ENCODE measurements around the gene DNAH6.

Gene DNAH6

GRCh38 chr2:84854850-84855249, 338.6 kb downstream of the DNAH6 start:
- Histone ChIP-seq H3K79me1 (replicated peaks; ENCODE audit: low read length, poor library complexity, severe bottlenecking) (no peaks in the 10 kb centered on the region), H3K9me3 (ENCODE audit: control insufficient read depth, low read length) (no peaks in the 10 kb centered on the region), H4K8ac (ENCODE audit: low read length) (no peak overlapping the region), H2AFZ (ENCODE audit: low read depth, low read length) (no peak overlapping the region), H3K4ac (ENCODE audit: low read depth in 1 of 2, low read length in 2 of 2) (no peak overlapping the region), H3K27me3 (ENCODE audit: control insufficient read depth in 1 of 2, insufficient read depth in 1 of 2, low read length in 2 of 2) (peaks cover 0 to 14% of the 10 kb centered on the region in 2 experiments), H3K9ac (ENCODE audit: low read length) (no peak overlapping the region), H3K4me3 (ENCODE audit: insufficient read depth in 1 of 2, low read depth in 1 of 2, low read length in 2 of 2) (no peak overlapping the region), H2BK12ac (ENCODE audit: low read length in 2 of 2) (no peak overlapping the region), H4K91ac (ENCODE audit: low read length) (no peak overlapping the region), H3K18ac (ENCODE audit: low read depth in 1 of 2, low read length in 2 of 2) (no peak overlapping the region), H2BK120ac (ENCODE audit: low read depth, low read length) (no peak overlapping the region), H3K23ac (ENCODE audit: low read length in 2 of 2) (no peak overlapping the region), H2BK15ac (ENCODE audit: low read depth, poor library complexity, severe bottlenecking) (no peak overlapping the region), H3K36me3 (ENCODE audit: control insufficient read depth in 1 of 2, insufficient read depth in 2 of 2, low read depth in 1 of 2, low read length in 2 of 2) (no peaks in the 10 kb centered on the region), H3K4me1 (ENCODE audit: control insufficient read depth, insufficient read depth, low read depth, low read length) (no peaks in the 10 kb centered on the region), H3K4me2 (ENCODE audit: low read length, poor library complexity, severe bottlenecking) (no peak overlapping the region), H2AK5ac (ENCODE audit: low read length, severe bottlenecking) (no peak overlapping the region), H2BK5ac (ENCODE audit: low read depth, low read length, poor library complexity, severe bottlenecking) (no peak overlapping the region), H3K27ac (ENCODE audit: low read length, poor library complexity, severe bottlenecking) (no peak overlapping the region), H3K14ac (ENCODE audit: low read length in 2 of 2) (no peak overlapping the region)
- 69% methylated on average over 4 of the region's 4 CpGs for WGBS
- no peak for DNase-seq

- no peak overlapping the region for H3K4ac ChIP-seq (ENCODE audit: low read depth in 1 of 2, low read length in 2 of 2)
- H2BK15ac ChIP-seq (ENCODE audit: low read depth, poor library complexity, severe bottlenecking), result no peak overlapping the region
- WGBS, result 0% methylated on average over 1 of the region's 11 CpGs
Observed at GRCh38 chr2:84855731-84856130, 339.4 kb downstream of the DNAH6 start.

GRCh38 chr2:84856787-84857186, 340.5 kb downstream of the DNAH6 start:
- H3K4ac ChIP-seq (ENCODE audit: low read depth in 1 of 2, low read length in 2 of 2), result no peak overlapping the region
- 67% methylated on average over 5 of the region's 6 CpGs for WGBS

More at GRCh38 chr2:84855731-84856130, 339.4 kb downstream of the DNAH6 start:
- Histone ChIP-seq H3K4me1 (ENCODE audit: control insufficient read depth, insufficient read depth, low read depth, low read length) (no peaks in the 10 kb centered on the region), H2BK120ac (ENCODE audit: low read depth, low read length) (no peak overlapping the region), H2AFZ (ENCODE audit: low read depth, low read length) (no peak overlapping the region), H3K23ac (ENCODE audit: low read length in 2 of 2) (no peak overlapping the region), H3K9ac (ENCODE audit: low read length) (no peak overlapping the region), H3K4me3 (ENCODE audit: insufficient read depth in 1 of 2, low read depth in 1 of 2, low read length in 2 of 2) (no peak overlapping the region), H3K27me3 (ENCODE audit: control insufficient read depth in 1 of 2, insufficient read depth in 1 of 2, low read length in 2 of 2) (peaks cover 0 to 14% of the 10 kb centered on the region in 2 experiments), H3K36me3 (ENCODE audit: control insufficient read depth in 1 of 2, insufficient read depth in 2 of 2, low read depth in 1 of 2, low read length in 2 of 2) (no peaks in the 10 kb centered on the region), H4K91ac (ENCODE audit: low read length) (no peak overlapping the region), H2BK5ac (ENCODE audit: low read depth, low read length, poor library complexity, severe bottlenecking) (no peak overlapping the region), H3K18ac (ENCODE audit: low read depth in 1 of 2, low read length in 2 of 2) (no peak overlapping the region), H3K14ac (ENCODE audit: low read length in 2 of 2) (no peak overlapping the region), H3K9me3 (ENCODE audit: control insufficient read depth, low read length) (no peaks in the 10 kb centered on the region), H2BK12ac (ENCODE audit: low read length in 2 of 2) (no peak overlapping the region), H4K8ac (ENCODE audit: low read length) (no peak overlapping the region), H3K27ac (ENCODE audit: low read length, poor library complexity, severe bottlenecking) (no peak overlapping the region), H3K4me2 (ENCODE audit: low read length, poor library complexity, severe bottlenecking) (no peak overlapping the region), H3K79me1 (replicated peaks; ENCODE audit: low read length, poor library complexity, severe bottlenecking) (no peaks in the 10 kb centered on the region), H2AK5ac (ENCODE audit: low read length, severe bottlenecking) (no peak overlapping the region)
- DNase-seq, result no peak

GRCh38 chr2:84857566-84857965, 341.3 kb downstream of the DNAH6 start:
- Histone ChIP-seq H2AK5ac (ENCODE audit: low read length, severe bottlenecking) (no peak overlapping the region), H3K23ac (ENCODE audit: low read length in 2 of 2) (no peak overlapping the region), H3K27me3 (ENCODE audit: control insufficient read depth in 1 of 2, insufficient read depth in 1 of 2, low read length in 2 of 2) (peaks cover 0 to 22% of the 10 kb centered on the region in 2 experiments), H3K79me1 (replicated peaks; ENCODE audit: low read length, poor library complexity, severe bottlenecking) (no peaks in the 10 kb centered on the region), H3K4ac (ENCODE audit: low read depth in 1 of 2, low read length in 2 of 2) (no peak overlapping the region), H2BK12ac (ENCODE audit: low read length in 2 of 2) (no peak overlapping the region), H3K4me2 (ENCODE audit: low read length, poor library complexity, severe bottlenecking) (no peak overlapping the region), H3K36me3 (ENCODE audit: control insufficient read depth in 1 of 2, insufficient read depth in 2 of 2, low read depth in 1 of 2, low read length in 2 of 2) (no peaks in the 10 kb centered on the region), H3K4me3 (ENCODE audit: insufficient read depth in 1 of 2, low read depth in 1 of 2, low read length in 2 of 2) (no peak overlapping the region), H4K8ac (ENCODE audit: low read length) (no peak overlapping the region), H2BK120ac (ENCODE audit: low read depth, low read length) (no peak overlapping the region), H4K91ac (ENCODE audit: low read length) (no peak overlapping the region), H3K9ac (ENCODE audit: low read length) (no peak overlapping the region), H3K9me3 (ENCODE audit: control insufficient read depth, low read length) (no peaks in the 10 kb centered on the region), H2AFZ (ENCODE audit: low read depth, low read length) (no peak overlapping the region), H2BK15ac (ENCODE audit: low read depth, poor library complexity, severe bottlenecking) (no peak overlapping the region), H3K27ac (ENCODE audit: low read length, poor library complexity, severe bottlenecking) (no peak overlapping the region), H3K14ac (ENCODE audit: low read length in 2 of 2) (no peak overlapping the region), H3K18ac (ENCODE audit: low read depth in 1 of 2, low read length in 2 of 2) (no peak overlapping the region), H2BK5ac (ENCODE audit: low read depth, low read length, poor library complexity, severe bottlenecking) (no peak overlapping the region), H3K4me1 (ENCODE audit: control insufficient read depth, insufficient read depth, low read depth, low read length) (no peaks in the 10 kb centered on the region)
- WGBS, result 93% methylated on average over 5 of the region's 5 CpGs
- DNase-seq, result no peak

More at GRCh38 chr2:84856787-84857186, 340.5 kb downstream of the DNAH6 start:
- Histone ChIP-seq H2BK120ac (ENCODE audit: low read depth, low read length) (no peak overlapping the region), H2AK5ac (ENCODE audit: low read length, severe bottlenecking) (no peak overlapping the region), H2BK15ac (ENCODE audit: low read depth, poor library complexity, severe bottlenecking) (no peak overlapping the region), H4K91ac (ENCODE audit: low read length) (no peak overlapping the region), H3K4me1 (ENCODE audit: control insufficient read depth, insufficient read depth, low read depth, low read length) (no peaks in the 10 kb centered on the region), H3K23ac (ENCODE audit: low read length in 2 of 2) (no peak overlapping the region), H3K14ac (ENCODE audit: low read length in 2 of 2) (no peak overlapping the region), H3K9ac (ENCODE audit: low read length) (no peak overlapping the region), H3K27ac (ENCODE audit: low read length, poor library complexity, severe bottlenecking) (no peak overlapping the region), H2BK5ac (ENCODE audit: low read depth, low read length, poor library complexity, severe bottlenecking) (no peak overlapping the region), H3K9me3 (ENCODE audit: control insufficient read depth, low read length) (no peaks in the 10 kb centered on the region), H3K18ac (ENCODE audit: low read depth in 1 of 2, low read length in 2 of 2) (no peak overlapping the region), H3K27me3 (ENCODE audit: control insufficient read depth in 1 of 2, insufficient read depth in 1 of 2, low read length in 2 of 2) (peaks cover 0 to 17% of the 10 kb centered on the region in 2 experiments), H3K4me2 (ENCODE audit: low read length, poor library complexity, severe bottlenecking) (no peak overlapping the region), H2AFZ (ENCODE audit: low read depth, low read length) (no peak overlapping the region), H4K8ac (ENCODE audit: low read length) (no peak overlapping the region), H3K79me1 (replicated peaks; ENCODE audit: low read length, poor library complexity, severe bottlenecking) (no peaks in the 10 kb centered on the region), H2BK12ac (ENCODE audit: low read length in 2 of 2) (no peak overlapping the region), H3K4me3 (ENCODE audit: insufficient read depth in 1 of 2, low read depth in 1 of 2, low read length in 2 of 2) (no peak overlapping the region), H3K36me3 (ENCODE audit: control insufficient read depth in 1 of 2, insufficient read depth in 2 of 2, low read depth in 1 of 2, low read length in 2 of 2) (no peaks in the 10 kb centered on the region)
- DNase-seq, result no peak
